Muscle of back (tissue), 11 donors: Measurements from ENCODE around the gene EMC1. TPM values are rescaled to one million over a fixed set of nuclear protein-coding genes. Genes with fewer than 3 reads are reported as not detected.
"Not testable (repeated sequence)": the region's sequence is repeated elsewhere in the genome, so short reads cannot be mapped to it uniquely, and the experiment has no call there.

ENCODE experiments used
- DNase-seq, 3 donors: peaks; one replicate each; pipeline versions ENCODE4 v3.0.0 to v3.0.0-alpha.2; 2013
- polyA plus RNA-seq, 10 donors: library from polyadenylated mRNA; unstranded; fragments of 120-200 nt; gene quantifications; one replicate each; pipeline ENCODE4 v1.2.1, GENCODE V29; 2013; ENCODE audit not compliant: insufficient read length in 10 of 10

Gene EMC1
- polyA plus RNA-seq, 10 donors: 29.9 to 39.8 (median 35.8) TPM

DNA sequence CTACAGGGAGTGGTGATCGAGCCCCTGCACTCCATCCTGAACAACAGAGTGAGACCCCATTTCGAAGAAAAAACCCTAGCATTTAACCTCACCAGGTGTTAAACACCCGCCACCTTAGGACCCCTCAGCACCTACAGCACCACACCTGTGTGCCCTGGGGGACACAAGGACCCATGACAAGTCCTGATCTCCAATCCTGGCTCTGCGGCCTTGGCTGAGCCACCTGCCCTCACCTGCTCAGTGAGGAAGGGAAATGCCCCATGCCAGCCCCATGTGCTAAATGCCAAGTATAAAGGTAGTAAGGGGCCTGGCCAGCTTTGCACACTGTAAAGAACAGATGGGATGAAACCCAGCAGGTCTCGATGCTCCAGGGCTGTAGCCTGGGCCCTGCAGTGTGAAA lies 11.4 kb upstream of the EMC1 start:
- DNase-seq: no peak

- DNase-seq: no peak
Observed at GRCh38 chr1:19262047-19262446, 10.7 kb upstream of the EMC1 start.

DNA sequence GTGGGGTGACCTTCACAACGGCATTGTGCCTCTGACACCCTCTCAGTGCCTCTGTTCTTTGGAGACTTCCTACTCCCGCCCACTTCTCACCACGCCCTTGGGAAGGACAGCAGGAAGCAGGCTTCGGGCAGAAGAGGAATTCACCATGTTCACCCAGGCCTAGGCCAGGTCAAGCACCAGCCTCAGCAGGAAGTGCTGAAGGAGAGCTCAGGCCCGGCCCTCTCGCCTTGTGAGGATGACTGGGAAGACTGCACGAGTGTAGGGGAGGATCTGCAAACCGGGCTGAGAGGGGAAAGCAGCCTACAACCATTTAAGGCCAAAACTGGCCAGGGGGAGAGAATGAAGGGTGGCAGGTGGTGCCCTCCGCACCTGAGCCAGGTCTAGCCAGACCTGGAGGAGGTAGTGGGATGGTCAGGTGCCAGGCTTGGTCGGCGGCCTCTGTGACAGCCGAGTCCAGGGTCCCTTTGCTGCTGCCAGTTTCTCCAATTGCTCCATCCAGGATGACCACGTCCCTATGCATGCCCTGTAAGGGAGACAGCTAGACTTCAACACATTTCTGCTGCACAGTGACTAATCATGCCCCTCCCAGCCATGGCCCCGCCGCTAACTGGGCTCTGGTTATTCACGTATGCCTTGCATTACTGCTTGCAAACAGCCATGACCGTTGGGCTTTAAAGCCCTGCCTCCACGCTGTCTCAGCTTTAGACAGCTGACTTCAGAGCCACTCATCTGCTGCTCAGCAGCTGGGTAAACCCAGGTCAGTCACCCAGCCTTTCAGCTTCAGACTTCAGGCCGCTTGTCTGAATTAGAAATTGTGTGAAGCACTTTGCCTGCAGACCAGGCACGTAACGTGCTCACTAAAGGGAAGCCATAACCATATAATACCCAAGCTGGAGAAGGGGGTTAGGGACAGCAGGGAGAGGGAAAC lies 9.2 kb upstream of the EMC1 start:
- DNase-seq: peak; percentile 23 to 73 (median 49)

- DNase-seq: no peak
Observed at GRCh38 chr1:19258353-19258752, 7.0 kb upstream of the EMC1 start.

DNA sequence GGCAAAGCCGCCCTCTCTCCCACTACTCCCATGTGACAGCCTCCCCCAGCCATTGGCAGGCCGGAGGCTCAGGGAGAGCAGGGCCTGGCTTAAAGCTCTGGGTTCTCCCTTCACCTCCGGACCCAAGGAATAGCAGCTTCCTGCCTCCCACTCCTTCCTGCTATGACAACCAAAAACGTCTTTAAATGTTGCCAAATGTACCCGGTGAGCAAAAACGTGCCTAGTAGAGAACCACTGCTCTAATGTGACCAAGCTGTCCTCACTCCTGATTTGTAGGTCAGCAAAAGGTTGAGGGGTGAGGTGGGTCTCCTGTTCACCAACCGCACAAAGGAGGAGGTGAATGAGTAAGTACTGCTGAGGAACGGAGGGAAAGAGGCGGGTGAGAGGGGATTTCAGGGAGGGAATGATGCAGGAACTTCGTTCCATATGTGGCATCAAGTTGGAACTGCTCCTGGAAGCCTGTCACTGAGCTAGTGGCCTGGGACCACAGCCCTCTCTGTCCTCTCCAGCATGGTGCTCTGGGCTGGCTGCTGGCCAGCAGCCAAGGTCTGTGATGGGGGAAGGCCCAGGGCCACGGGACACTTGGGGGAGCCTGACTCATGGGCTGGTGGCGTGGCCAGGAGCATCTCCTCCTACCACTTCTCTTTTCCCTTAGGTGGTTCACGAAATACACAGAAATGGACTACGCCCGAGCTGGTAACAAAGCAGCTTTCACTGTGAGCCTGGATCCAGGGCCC lies 6.0 kb upstream of the EMC1 start:
- DNase-seq: no peak

DNA sequence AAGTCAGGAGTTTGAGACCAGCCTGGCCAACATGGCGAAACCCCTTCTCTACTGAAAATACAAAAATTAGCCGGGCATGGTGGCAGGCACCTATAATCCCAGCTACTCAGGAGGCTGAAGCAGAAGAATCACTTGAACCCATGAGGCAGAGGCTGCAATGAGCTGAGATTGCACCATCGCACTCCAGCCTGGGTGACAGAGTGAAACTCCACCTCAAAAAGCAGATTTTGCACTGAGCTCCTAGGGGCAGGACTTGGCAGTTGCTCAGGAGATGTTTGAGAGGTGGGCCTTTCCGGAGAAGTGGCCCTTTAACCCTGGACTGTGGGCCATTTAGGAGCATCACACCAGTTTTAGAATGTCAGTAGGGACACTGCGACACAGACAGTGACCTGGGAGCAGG lies 5.0 kb upstream of the EMC1 start:
- DNase-seq: not testable (repeated sequence)

GRCh38 chr1:19255288-19255687 lies 4.0 kb upstream of the EMC1 start:
- no peak for DNase-seq

DNA sequence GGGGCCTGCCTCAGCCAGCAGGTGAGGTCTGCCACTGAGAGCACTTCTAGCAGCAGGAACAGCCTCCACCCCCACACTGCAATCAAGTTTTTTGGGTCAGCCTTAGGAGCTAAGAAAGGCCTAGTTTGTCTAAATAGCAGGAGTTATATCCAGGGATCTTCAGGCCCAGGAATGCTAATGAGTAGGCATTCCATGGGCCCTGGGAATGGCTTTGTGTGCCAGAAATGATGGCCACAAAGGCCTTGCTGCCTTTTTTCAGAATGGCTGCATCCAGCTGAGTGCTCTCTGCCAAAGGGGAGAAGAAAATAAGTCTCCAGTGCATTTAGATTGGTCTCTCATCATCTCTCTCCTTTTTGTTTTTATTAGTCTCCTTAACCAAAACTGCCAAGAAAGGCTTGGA lies 3.1 kb upstream of the EMC1 start:
- DNase-seq: no peak

- DNase-seq: no peak
Observed at GRCh38 chr1:19250629-19251304, 557 bp downstream of the EMC1 start.

- peak; percentile 17 to 61 (median 37) for DNase-seq
Observed at GRCh38 chr1:19240673-19241538, 10.4 kb downstream of the EMC1 start.

DNA sequence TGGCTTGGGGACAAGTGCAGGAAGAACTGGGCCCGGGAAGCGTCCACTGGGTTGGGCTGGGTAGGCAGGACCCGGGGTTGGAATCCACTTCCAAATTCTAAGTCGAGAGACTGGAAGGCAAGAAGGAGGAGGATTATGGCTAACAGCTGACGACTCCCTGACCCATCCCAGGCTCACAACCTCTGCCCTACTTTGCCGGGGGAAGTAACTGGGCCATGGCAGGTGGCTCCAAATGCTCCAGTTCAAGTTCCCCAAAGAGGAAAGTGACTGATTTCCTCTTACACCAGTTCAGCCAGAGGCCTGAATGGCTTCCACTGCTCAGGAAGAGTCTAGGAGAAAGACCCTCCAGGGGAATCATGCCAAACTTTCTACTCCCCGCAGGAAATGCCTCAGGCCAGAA lies 11.4 kb downstream of the EMC1 start:
- no peak for DNase-seq

DNA sequence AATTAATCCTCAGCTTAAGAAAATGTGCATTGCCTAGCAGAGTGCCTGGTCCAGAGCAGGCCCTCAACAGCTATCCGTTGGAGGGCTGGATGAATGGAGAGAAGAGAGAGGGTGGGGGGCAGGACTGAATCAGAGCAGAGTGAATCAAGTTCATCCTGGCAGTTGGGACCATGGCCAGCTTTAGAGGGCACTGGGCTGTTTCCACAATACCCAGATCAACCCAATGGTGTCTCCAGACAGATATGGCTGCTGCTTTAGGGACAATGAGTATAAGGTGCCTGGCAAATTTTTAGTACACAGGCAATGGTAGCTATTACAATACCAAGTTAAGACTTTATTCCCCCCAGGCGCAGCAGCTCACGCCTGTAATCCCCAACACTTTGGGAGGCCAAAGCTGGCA lies 17.1 kb downstream of the EMC1 start:
- no peak for DNase-seq

- no peak for DNase-seq
Observed at GRCh38 chr1:19232524-19232846, 18.8 kb downstream of the EMC1 start.

DNA sequence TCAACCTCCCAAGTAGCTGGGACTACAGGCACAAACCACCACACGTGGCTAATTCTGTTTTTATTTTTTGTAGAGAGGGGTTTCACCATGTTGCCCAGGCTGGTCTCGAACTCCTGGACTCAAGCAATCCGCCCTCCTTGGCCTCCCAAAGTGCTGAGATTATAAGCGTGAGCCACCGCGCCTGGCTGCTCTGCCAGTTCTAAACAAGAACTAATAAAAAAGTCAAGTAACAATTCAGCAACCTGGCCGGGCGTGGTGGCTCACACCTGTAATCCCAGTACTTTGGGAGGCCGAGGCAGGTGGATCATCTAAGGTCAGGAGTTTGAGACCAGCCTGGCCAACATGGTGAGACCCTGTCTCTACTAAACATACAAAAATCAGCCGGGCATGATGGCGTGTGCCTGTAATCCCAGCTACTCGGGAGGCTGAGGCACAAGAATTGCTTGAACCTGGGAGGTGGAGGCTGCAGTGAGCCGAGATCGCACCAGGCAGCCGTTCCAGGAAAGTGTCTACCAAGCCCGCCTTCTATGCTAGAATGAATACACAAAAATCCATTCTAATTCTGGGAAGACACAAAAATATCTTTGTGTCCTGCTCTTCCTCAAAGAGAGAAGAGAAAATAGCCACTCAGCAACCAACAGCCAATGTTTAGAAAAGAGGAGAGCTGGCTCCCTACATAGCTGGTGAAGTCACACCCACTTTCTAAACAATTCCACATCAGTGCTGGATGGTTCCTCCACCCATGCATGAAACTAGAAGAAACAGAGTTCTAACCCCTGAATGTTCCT lies 19.4 kb downstream of the EMC1 start:
- not testable (repeated sequence) for DNase-seq

DNA sequence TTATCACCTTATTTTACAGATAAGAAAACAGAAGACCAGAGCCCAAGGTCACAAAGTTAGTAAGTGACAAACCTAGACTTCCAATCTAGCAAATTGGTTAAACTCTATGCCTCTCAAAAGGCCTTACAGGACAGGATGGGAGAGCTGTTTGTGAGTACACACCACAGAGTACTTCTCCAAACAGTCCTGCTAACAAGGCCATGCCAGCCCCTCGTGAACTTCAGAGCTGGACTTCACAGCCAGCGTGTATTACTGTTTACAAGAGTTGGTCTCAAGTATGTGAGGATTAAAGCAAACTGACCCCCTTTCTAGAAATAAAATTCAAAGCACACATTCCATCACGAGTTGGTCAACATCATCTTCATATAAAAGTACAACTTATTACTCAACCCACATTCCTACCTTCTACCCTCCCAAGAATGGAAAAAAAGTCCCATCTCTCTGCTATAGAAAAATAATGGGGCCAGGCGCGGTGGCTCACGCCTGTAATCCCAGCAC lies 21.4 kb downstream of the EMC1 start:
- no peak for DNase-seq

DNA sequence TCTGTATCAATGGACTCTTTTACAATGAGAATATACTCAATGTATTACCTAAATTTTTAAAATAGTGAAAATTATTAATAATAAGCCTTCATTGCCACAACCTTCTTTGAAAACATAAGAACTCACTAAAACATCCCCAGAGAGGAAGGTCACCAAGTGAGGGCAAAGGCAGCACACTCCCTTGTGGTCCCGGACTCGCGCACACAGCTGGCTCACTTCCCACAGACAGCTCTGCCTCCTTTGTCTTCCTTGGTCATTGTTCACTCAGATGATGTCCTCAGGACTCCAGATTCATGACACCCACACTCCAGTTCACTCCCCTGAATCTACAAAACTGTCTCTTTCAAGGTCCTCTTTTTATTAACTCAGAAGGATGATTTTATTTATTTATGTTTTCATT lies 22.1 kb downstream of the EMC1 start:
- DNase-seq: no peak

DNA sequence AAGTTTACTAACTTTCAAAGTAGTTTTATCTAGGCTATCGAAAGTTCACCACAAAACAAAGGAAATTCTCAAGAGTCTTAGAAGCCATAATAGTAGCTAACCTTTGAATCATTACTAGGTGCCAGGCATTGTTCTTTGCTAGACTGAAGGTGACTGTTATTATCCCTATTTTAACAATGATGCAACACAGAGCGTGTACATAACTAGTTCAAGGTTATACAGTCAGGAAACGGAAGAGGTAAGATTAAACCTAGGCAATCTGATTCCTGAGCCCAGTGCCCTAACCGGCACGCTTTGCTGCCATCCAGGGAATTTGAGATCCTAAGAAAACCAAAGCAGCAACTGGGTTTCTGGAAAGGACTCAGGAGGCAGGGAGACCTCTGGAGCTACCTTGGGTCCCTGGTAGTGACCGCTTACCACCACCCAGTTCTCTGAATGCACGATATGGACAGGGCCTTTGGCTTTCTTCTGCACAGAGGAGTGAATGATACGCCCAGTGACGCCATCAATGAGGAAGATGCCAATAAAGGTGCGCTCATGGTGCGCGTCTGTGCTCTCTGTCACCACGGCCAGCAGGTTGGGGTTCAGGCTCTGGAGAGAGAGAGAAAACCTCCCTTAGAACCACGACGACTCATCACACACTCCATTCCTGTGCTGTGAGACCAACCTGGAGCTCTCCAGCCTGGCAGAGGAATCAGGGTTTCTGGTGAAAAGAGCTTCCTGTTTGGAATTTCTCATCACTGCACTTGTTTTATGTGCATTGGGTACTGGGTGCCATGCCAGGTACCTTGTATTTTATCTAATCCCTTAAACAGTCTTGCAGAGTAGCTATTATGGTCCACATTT lies 28.1 kb downstream of the EMC1 start:
- DNase-seq: no peak

GRCh38 chr1:19222573-19222972 lies 28.8 kb downstream of the EMC1 start:
- DNase-seq: no peak

DNA sequence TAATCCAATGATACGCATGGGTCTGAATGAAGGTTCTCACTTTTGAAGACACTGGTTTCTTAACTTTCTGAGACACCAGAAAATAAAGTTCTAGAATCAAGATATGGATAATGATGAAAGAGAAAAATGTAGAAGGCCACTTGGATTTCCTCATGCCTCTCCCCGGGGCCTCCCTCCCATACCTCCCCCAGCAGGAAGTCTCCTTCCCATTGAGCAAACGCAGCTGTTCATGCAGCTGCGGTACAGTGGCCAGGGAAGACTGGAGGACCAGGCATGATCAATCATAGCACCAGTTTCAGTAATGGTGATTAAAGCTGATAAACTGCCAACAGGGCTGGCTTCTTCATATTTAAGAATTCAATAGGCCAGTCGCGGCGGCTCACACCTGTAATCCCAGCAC lies 30.3 kb downstream of the EMC1 start:
- no peak for DNase-seq
